ENCODE data around the gene ZNF740.

DNA sequence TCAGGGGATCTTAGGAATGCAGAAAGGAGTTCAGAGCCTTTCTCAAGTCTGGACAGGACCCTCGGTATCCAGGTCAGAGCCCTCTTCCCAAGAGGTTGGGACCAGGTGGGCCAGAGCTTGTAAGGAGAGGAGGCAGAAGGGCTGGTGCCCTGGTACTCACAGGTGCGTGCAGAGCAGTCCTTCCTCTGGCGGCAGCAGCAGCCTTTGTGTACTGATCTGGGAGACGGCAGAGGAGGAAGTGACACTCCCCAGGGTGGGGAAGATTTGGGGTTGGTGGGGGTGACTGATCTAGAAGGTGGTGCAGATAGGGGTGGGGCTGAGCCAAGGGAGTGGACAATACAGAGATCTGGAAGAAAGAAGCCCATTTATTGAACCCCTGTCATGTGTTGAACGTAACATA, 26.5 kb downstream of the ZNF740 start, which contains the start of gene ITGB7:
- TF ChIP-seq YY1 (IDR thresholded peaks at IDR 0.05; ENCODE audit: insufficient read depth, insufficient read length) (no peak), SUZ12 (IDR thresholded peaks at IDR 0.05; ENCODE audit: extremely low read depth, insufficient read depth, insufficient read length) (no peak), ZNF274 (IDR thresholded peaks at IDR 0.05; ENCODE audit: low read depth, low read length) (no peak)
